IMR-90 (cell line): ENCODE data around the gene NISCH. TPM values are rescaled to one million over a fixed set of nuclear protein-coding genes. Genes with fewer than 3 reads are reported as not detected.

Experiments used
- ATAC-seq: fragments of 200-7000 bp; cut with Tn5 transposase; 2 replicates; pipeline ENCODE4 v1.9.1; 2020; ENCODE audit warnings: low read depth, mild to moderate bottlenecking, moderate library complexity
- BruUV-seq: library from RNA; stranded (reverse); fragments of 400-500 nt; replicated peaks from 2 replicates; lab custom pipeline; 2021; lab: Mats Ljungman, UMichigan
- CTCF ChIA-PET: fragments of 300-600 bp; formaldehyde crosslinking; extraction: SDS; loops from one replicate; lab custom pipeline; 2021; ENCODE audit warnings: antibody characterized with exemption; lab: Yijun Ruan, JAX
- POLR2A ChIA-PET: fragments of 300-600 bp; sonication (Branson Sonifier 250); formaldehyde crosslinking; loops from one replicate; lab custom pipeline; 2022; ENCODE audit warnings: antibody characterized with exemption; ENCODE audit not compliant: unreplicated experiment; lab: Charles Lee
- DNase-seq: peaks from one replicate; pipeline ENCODE4 v3.0.0; 2013
- H2AFZ ChIP-seq: replicated peaks from 2 replicates; pipeline ENCODE3; 2013; ENCODE audit warnings: low read length, mild to moderate bottlenecking; ENCODE audit not compliant: poor library complexity
- H2AK5ac ChIP-seq: 2 replicates; pipeline ENCODE4 v1.6.1; 2013; ENCODE audit warnings: low read depth, low read length, inconsistent platforms
- H2AK9ac ChIP-seq: replicated peaks from 2 replicates; pipeline ENCODE3; 2013; ENCODE audit warnings: mild to moderate bottlenecking, low read depth, low read length, moderate library complexity; ENCODE audit not compliant: poor library complexity
- H2BK120ac ChIP-seq: 2 replicates; pipeline ENCODE4 v1.6.1; 2013; ENCODE audit warnings: low read depth, low read length, inconsistent platforms
- H2BK15ac ChIP-seq: 3 replicates; pipeline ENCODE4 v1.6.1; 2013; ENCODE audit warnings: low read depth, low read length, inconsistent platforms
- H2BK20ac ChIP-seq: 2 replicates; pipeline ENCODE4 v1.6.1; 2013; ENCODE audit warnings: low read depth, mild to moderate bottlenecking, inconsistent platforms, low read length, moderate library complexity
- H2BK5ac ChIP-seq: 2 replicates; pipeline ENCODE4 v1.6.1; 2013; ENCODE audit warnings: mild to moderate bottlenecking, low read depth, low read length, inconsistent platforms; ENCODE audit not compliant: poor library complexity, severe bottlenecking
- H3K14ac ChIP-seq: replicated peaks from 2 replicates; pipeline ENCODE4 v1.6.1; 2013; ENCODE audit warnings: low read depth, low read length, inconsistent platforms
- H3K18ac ChIP-seq: 2 replicates; pipeline ENCODE4 v1.6.1; 2013; ENCODE audit warnings: low read depth, low read length, control low read depth
- H3K23ac ChIP-seq: 2 replicates; pipeline ENCODE4 v1.6.1; 2013; ENCODE audit warnings: low read depth, low read length, inconsistent platforms
- H3K27ac ChIP-seq: 2 replicates; pipeline ENCODE4 v1.5.1; 2013; ENCODE audit warnings: mild to moderate bottlenecking, control low read depth, low read length; ENCODE audit not compliant: insufficient read depth
- H3K27me3 ChIP-seq: 2 replicates; pipeline ENCODE4 v1.6.1; 2013; ENCODE audit warnings: low read length; ENCODE audit not compliant: control insufficient read depth, insufficient read depth
- H3K36me3 ChIP-seq: 2 replicates; pipeline ENCODE4 v1.6.1; 2013; ENCODE audit warnings: low read length, mixed read lengths; ENCODE audit not compliant: control insufficient read depth, insufficient read depth
- H3K4ac ChIP-seq: 2 replicates; pipeline ENCODE4 v1.6.1; 2013; ENCODE audit warnings: low read depth, low read length, inconsistent platforms
- H3K4me1 ChIP-seq: 2 replicates; pipeline ENCODE4 v1.6.1; 2013; ENCODE audit warnings: low read length, mixed read lengths; ENCODE audit not compliant: control insufficient read depth, insufficient read depth
- H3K4me2 ChIP-seq: 2 replicates; pipeline ENCODE4 v1.6.1; 2013; ENCODE audit warnings: low read depth, mild to moderate bottlenecking, control low read depth, low read length, moderate library complexity
- H3K4me3 ChIP-seq: 2 replicates; pipeline ENCODE4 v1.5.1; 2013; ENCODE audit warnings: low read depth, mild to moderate bottlenecking, control low read depth, low read length, moderate library complexity; ENCODE audit not compliant: insufficient read depth
- H3K56ac ChIP-seq: 2 replicates; pipeline ENCODE4 v1.6.1; 2013; ENCODE audit warnings: low read length, inconsistent platforms; ENCODE audit not compliant: insufficient read depth; ENCODE audit errors: extremely low read depth
- H3K79me1 ChIP-seq, 2 experiments: 2 replicates each; pipeline ENCODE4 v1.6.1; 2013; ENCODE audit warnings: low read length in 2 of 2, inconsistent platforms in 1 of 2, low read depth in 1 of 2
- H3K9ac ChIP-seq: 2 replicates; pipeline ENCODE4 v1.6.1; 2013; ENCODE audit warnings: low read depth, low read length, control low read depth
- H3K9me1 ChIP-seq: 2 replicates; pipeline ENCODE4 v1.6.1; 2013; ENCODE audit warnings: low read length, inconsistent platforms; ENCODE audit not compliant: insufficient read depth
- H3K9me3 ChIP-seq: 2 replicates; pipeline ENCODE4 v1.6.1; 2013; ENCODE audit warnings: low read length; ENCODE audit not compliant: control insufficient read depth, insufficient read depth
- H4K20me1 ChIP-seq: 2 replicates; pipeline ENCODE4 v1.6.1; 2013; ENCODE audit warnings: low read length, inconsistent platforms; ENCODE audit not compliant: insufficient read depth
- H4K5ac ChIP-seq: 2 replicates; pipeline ENCODE4 v1.6.1; 2013; ENCODE audit warnings: mild to moderate bottlenecking, low read depth, low read length, control low read depth
- H4K8ac ChIP-seq, 2 experiments: 2 replicates each; pipeline ENCODE4 v1.6.1; 2013; ENCODE audit warnings: low read depth in 2 of 2, low read length in 2 of 2, control low read depth in 1 of 2, inconsistent platforms in 1 of 2
- H4K91ac ChIP-seq: 2 replicates; pipeline ENCODE4 v1.6.1; 2013; ENCODE audit warnings: low read depth, low read length, inconsistent platforms; ENCODE audit not compliant: insufficient read depth
- WGBS, 2 experiments: methylation state at CpG; one replicate each; pipeline versions ENCODE4 v1.1.5 to v1.1.7; 2013; ENCODE audit warnings: missing lambda C conversion rate in 2 of 2; ENCODE audit not compliant: insufficient read length in 1 of 2; ENCODE audit errors: extremely low coverage in 2 of 2; 5-methylcytosine and 5-hydroxymethylcytosine counted together
- dilution Hi-C: fragments of 300-500 bp; cut with HindIII; formaldehyde crosslinking; loops from one replicate; pipeline ENCODE4 v1.14.3; 2018; ENCODE audit warnings: low sequenced_read_pairs; ENCODE audit not compliant: unreplicated experiment
- in situ Hi-C: fragments of 300-500 bp; cut with MboI; formaldehyde crosslinking; loops from 3 replicates; pipeline ENCODE4 v1.14.3; 2019; ENCODE audit warnings: low sequenced_read_pairs, inconsistent platforms, mixed read lengths
- intact Hi-C: fragments of 100-400 bp; cut with micrococcal nuclease; formaldehyde crosslinking; loops from 2 replicates; pipeline ENCODE4 v1.10.0; 2022
- polyA plus RNA-seq, 3 experiments: library from polyadenylated mRNA; depleted of rRNA; stranded (reverse); fragments of >200 nt; gene quantifications; 2 replicates each; pipeline ENCODE4 v1.2.3, GENCODE V29; 2012; ENCODE audit warnings: low replicate concordance in 1 of 3
- total RNA-seq: library from RNA; depleted of rRNA; stranded (reverse); fragments of >200 nt; gene quantifications from 2 replicates; pipeline ENCODE4 v1.2.3, GENCODE V29; 2012
- TF ChIP-seq, protein P1 (sequence below): fragments of 150-350 bp; IDR thresholded peaks from 2 replicates; pipeline ENCODE4 v1.6.1; 2016; ENCODE audit warnings: low read depth, mild to moderate bottlenecking, low read length, moderate library complexity, borderline replicate concordance
- TF ChIP-seq, protein P2 (sequence below): conservative IDR thresholded peaks from 2 replicates; pipeline ENCODE4 v1.5.1; 2012; ENCODE audit warnings: mild to moderate bottlenecking, low read depth, low read length, improper control_type of control experiment

Gene NISCH
- total and polyA plus RNA-seq, 2 of the 4 experiments (the other 2 are of a cell fraction), result 36.9 to 86.0 TPM

DNA sequence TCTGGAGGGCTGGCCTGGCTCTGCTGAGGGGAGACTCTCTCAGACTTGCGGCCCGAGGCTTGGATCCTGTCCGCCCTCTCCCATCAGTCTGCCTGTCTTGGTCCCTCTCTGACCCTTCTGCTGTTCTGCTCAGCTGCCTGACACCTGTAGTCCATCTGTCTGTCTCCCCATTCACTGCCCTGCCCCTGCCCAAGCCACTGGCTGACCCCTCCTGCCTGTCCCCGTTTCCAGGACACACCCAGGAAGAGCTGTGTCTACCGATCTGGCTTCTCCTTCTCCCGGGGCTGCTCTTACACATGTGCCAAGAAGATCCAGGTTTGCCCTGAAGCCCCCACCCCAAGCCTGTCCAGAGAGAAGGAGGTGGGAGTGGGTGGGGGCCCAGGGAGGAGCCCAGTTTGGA, 59.8 kb downstream of the NISCH start:
- Histone ChIP-seq H4K91ac (no peak overlapping the region), H3K23ac (no peak overlapping the region), H3K4me3 (no peak overlapping the region), H3K4me2 (no peak overlapping the region), H3K36me3 (no peaks in the 10 kb centered on the region), H4K8ac (no peak overlapping the region), H3K9ac (no peak overlapping the region), H3K14ac (no peak overlapping the region), H4K5ac (no peak overlapping the region), H3K9me1 (no peaks in the 10 kb centered on the region), H3K27ac (no peak overlapping the region), H3K9me3 (no peaks in the 10 kb centered on the region), H3K79me1 (no peaks in the 10 kb centered on the region), H3K4me1 (peaks cover 1% of the 10 kb centered on the region; the same call in 1 of the 2 replicates), H4K20me1 (no peaks in the 10 kb centered on the region; the same call in 1 of the 2 replicates), H3K27me3 (peaks cover 48% of the 10 kb centered on the region), H3K56ac (no peak overlapping the region), H2AK9ac (no peak overlapping the region), H2AFZ (no peak overlapping the region), H2BK5ac (no peak overlapping the region), H3K4ac (no peak overlapping the region), H2BK120ac (no peak overlapping the region), H3K18ac (no peak overlapping the region), H2BK15ac (no peak overlapping the region), H2BK20ac (no peak overlapping the region), H2AK5ac (no peak overlapping the region)
- dilution Hi-C loops (no loop called here), in situ Hi-C loops (no loop called here), intact Hi-C loops (no loop called here)
- ChIA-PET CTCF (no interaction called here), POLR2A (no interaction called here)
- DNase-seq (no peak), ATAC-seq (no peak)
- TF ChIP-seq, protein P1, sequence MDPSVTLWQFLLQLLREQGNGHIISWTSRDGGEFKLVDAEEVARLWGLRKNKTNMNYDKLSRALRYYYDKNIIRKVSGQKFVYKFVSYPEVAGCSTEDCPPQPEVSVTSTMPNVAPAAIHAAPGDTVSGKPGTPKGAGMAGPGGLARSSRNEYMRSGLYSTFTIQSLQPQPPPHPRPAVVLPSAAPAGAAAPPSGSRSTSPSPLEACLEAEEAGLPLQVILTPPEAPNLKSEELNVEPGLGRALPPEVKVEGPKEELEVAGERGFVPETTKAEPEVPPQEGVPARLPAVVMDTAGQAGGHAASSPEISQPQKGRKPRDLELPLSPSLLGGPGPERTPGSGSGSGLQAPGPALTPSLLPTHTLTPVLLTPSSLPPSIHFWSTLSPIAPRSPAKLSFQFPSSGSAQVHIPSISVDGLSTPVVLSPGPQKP, result no peak
- TF ChIP-seq, protein P2, sequence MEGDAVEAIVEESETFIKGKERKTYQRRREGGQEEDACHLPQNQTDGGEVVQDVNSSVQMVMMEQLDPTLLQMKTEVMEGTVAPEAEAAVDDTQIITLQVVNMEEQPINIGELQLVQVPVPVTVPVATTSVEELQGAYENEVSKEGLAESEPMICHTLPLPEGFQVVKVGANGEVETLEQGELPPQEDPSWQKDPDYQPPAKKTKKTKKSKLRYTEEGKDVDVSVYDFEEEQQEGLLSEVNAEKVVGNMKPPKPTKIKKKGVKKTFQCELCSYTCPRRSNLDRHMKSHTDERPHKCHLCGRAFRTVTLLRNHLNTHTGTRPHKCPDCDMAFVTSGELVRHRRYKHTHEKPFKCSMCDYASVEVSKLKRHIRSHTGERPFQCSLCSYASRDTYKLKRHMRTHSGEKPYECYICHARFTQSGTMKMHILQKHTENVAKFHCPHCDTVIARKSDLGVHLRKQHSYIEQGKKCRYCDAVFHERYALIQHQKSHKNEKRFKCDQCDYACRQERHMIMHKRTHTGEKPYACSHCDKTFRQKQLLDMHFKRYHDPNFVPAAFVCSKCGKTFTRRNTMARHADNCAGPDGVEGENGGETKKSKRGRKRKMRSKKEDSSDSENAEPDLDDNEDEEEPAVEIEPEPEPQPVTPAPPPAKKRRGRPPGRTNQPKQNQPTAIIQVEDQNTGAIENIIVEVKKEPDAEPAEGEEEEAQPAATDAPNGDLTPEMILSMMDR, result no peak
- WGBS, 2 experiments, result 41% methylated on average over 3 of the region's 6 CpGs; no CpG with 5 or more reads in 1 of the 2 experiments
- BruUV-seq, result no TSS peak
